SK-N-DZ (cell line): Measurements from ENCODE around the gene BFSP1.

Experiments used
- DNase-seq: peaks from one replicate; pipeline ENCODE4 v3.0.0-alpha.2; 2015; ENCODE audit warnings: low spot score

The BFSP1 gene

GRCh38 chr20:17523326-17523725 is 7.9 kb downstream of the BFSP1 start:
- DNase-seq, result no peak

DNA sequence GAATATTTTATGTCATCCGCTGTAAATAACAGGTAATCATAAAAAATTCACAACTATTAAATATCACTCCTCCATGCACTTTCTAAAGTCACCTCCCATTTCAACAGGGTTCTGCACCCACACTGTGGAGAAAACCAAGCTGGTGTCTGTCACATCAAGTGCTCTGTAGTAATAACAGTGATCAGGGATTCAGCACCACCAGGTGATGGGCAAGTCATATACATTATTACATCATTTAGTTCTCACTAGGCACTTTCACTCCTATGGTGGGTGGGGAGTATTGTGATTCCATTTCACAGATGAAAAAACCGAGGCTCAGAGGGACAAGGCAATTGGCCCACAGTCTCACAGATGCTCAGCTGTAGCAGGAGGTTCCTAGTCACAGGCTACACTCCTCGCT is 8.7 kb downstream of the BFSP1 start:
- no peak for DNase-seq

- DNase-seq, result no peak
Measured at GRCh38 chr20:17520583-17520982, 10.6 kb downstream of the BFSP1 start.

DNA sequence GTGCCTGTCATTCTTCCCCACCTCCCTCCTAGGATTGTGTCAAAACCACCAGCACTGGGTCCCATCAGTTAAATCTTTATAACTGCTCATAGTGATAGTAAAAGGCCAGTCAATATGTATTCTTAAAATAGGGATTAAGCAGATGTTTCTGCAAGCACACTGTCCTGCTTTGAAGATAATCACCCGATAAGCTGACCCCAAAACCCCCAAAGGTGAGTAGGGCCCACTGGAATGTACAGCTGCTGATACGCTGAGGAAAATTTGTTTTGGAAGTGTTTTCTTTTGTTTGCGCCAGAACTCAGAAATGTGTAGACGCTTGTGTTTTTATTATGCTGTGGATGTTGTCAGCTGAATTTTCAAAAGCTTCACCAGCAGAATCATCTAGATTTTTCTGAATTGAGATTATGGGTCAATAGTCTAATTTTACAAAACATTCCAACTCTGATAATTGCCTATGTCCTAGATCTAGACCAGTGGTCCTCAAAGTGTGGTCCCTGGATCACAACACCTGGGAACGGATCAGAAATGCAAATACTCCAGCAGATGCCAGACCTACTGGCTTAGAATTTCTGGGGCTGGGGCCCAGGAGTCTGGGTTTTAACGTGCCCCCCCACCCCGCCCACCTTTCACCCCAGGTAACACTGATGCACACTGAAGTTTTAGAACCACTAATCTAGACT is 11.4 kb downstream of the BFSP1 start:
- DNase-seq, result no peak

GRCh38 chr20:17518339-17519052 is 12.7 kb downstream of the BFSP1 start:
- DNase-seq, result peak; percentile 80

DNA sequence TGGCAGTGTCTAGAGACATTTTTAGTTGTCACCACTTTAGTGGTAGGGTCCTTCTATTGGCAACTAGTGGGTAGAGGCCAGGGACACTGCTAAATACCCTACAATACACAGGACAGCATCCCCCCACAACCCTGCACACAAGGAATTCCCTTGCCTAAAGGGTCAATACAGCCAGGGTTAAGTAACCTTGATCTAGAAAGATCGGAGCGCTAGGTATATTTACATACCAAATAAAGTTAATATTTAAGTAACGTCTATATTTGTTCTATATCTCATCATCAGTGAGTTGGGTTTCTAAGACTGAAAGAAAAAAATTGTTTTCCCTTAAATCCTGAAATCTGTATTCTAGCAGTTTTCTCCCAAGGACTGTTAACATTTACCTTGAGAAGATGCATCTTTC is 16.1 kb downstream of the BFSP1 start:
- DNase-seq, result no peak

GRCh38 chr20:17513939-17514338 is 17.2 kb downstream of the BFSP1 start:
- no peak for DNase-seq

DNA sequence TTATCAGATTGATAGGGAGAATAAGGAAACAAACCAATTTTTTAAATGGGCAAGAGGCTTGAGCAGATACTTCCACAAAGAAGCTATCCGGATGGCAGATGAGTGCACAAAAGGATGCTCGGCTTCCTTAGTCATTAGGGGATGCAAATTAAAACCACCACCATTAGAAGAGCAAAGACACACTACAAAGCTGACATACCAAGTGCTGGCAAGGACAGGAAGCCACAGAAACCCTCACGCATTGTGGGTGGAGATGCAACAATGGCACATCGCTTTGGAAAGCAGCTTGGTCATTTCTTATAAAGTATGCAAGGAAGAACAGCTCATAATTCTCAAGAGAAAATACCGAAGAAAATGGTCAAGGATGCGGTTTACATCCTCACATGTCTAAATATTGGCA is 19.8 kb downstream of the BFSP1 start:
- no peak for DNase-seq

GRCh38 chr20:17510548-17510947 is 20.6 kb downstream of the BFSP1 start:
- DNase-seq, result no peak

DNA sequence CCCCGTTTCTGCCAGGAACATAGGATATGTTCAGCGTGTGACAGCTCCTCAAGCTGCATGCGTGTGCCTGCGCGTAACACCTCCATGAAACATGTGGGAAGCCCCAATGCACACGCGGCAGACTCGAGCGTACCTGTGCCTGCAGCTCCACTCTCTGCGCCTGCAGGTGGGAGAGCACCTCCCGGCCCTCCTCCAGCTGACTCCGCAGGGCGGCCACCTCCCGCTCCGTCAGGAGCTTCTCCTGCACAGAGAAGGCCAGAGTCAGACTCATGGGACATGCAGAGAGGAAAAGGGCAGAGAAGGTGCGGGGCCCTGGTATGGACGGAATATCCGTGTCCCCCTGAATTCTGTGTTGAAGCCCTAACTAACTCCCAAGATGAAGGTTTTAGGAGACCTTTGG is 22.4 kb downstream of the BFSP1 start:
- DNase-seq, result no peak

GRCh38 chr20:17507531-17507930 is 23.6 kb downstream of the BFSP1 start:
- no peak for DNase-seq

GRCh38 chr20:17507032-17507431 is 24.1 kb downstream of the BFSP1 start:
- DNase-seq, result no peak

DNA sequence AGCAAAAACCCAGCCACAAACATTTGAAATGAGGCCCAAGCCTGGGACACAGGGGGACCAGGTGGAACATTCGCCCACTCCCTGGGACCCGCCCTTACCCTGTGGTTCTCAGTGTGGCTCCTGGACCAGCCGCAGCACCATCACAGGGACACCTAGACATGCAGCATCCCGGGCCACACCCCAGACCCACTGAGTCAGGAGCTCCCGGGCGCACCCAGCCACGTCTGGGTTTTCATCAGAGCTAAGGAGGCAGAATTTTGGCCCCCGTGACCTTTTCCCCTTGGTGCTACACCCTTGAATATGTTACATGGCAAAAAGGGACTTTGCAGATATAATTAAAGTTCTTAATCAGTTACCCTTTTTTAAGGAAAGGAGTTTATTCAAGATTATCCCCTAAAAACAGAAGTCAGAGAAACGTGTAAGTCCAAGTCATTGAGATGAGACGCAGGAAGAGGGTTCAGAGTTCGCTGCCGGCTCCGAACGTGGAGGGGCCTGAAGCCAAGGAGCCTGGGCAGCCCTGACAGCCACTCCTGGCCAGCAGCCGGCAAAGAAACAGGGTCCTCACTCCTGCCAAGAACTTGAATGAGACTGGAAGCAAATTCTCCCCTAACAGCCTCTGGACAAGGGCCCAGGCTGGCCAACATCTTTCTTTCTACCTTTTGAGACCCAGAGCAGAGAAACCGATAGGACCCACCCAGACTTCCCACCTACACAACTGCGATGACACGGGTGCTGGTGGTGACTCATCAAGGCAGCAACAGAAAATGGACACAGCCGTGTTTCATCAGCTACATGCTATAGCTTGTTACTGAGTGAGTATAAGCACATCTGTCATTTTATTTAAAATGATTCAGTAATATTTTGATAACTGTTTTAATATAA is 25.3 kb downstream of the BFSP1 start:
- no peak for DNase-seq

DNA sequence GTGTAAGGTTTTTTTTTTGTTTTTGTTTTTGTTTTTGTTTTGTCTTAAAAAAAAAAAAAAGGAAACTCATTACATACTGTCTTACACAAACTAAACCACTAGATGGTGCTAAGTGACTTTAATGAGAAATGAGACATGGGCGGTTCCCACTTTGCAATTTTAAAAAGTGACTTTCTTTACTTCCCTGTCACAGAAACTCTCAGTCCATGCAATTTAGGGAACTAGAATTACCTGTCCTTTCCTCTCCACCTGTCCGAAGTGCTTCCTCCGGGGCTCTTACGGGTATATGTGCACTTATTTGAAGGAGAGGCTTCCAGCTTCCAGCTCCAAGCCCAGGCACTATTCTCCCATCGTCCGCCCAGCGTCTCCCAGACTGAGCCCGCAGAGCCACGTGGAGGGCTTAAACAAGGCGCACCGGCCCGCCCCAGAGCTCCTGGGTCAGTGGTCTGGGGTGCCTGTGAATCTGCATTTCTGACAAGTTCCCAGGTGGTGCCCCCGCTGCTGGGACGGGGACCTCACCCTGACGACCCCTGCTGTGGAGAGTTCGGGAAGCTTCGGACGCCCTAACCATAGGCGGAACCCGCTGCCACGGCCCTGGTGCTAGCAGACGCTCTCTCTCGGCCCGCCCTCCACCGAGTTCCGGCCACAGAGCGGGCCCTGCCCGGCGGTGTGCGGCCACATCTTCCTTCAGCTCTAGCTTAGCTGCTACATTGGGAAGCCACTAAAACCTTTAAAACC is 26.1 kb downstream of the BFSP1 start:
- DNase-seq, result peak; percentile 55

GRCh38 chr20:17504066-17504897 is 26.9 kb downstream of the BFSP1 start:
- no peak for DNase-seq

GRCh38 chr20:17503301-17504065 is 27.7 kb downstream of the BFSP1 start:
- DNase-seq, result no peak

DNA sequence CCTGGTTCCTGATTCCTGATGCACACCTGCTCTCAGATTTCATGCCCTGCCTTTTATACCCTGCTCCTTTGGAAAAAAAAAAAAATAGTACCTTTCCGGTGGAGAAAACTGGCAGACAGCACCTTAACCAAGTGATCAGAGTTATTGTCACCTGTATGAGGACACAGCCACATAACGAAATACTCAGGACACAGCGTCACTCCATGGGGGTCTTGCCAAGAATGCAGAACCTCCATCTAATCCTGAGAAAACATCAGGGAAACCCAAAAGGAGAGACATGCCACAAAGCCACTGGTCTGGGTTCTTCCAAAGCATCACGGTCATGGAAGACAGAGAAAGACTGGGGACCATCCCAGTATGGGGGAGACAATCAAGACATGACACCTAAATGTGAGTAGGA is 29.1 kb downstream of the BFSP1 start:
- DNase-seq, result no peak

GRCh38 chr20:17501701-17502100 is 29.5 kb downstream of the BFSP1 start:
- DNase-seq, result no peak

GRCh38 chr20:17500826-17501225 is 30.4 kb downstream of the BFSP1 start:
- no peak for DNase-seq

DNA sequence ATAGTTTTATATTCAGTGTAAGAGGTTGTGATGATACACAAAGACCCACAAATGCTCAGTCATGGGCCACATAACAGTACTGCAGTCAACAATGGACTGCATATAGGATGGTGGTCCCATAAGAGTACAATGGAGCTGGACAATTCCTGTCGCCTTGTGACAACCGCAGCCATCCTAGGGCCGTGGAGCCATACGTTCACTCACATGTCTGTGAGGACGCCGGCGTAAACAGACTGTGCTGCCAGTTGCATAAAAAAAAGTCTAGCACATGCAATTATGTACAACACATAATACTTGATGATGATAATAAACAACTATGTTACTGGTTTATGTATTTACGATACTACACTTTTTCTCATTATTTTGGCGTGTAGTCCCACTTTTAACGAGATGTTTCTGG is 30.9 kb downstream of the BFSP1 start:
- no peak for DNase-seq
